SKM-1 (cell line): Measurements from ENCODE around the gene MYH14.

Experiments
- DNase-seq: peaks from one replicate; lab custom pipeline; 2025; ENCODE audit not compliant: unreplicated experiment; lab: John Stamatoyannopoulos, UW

The MYH14 gene

DNA sequence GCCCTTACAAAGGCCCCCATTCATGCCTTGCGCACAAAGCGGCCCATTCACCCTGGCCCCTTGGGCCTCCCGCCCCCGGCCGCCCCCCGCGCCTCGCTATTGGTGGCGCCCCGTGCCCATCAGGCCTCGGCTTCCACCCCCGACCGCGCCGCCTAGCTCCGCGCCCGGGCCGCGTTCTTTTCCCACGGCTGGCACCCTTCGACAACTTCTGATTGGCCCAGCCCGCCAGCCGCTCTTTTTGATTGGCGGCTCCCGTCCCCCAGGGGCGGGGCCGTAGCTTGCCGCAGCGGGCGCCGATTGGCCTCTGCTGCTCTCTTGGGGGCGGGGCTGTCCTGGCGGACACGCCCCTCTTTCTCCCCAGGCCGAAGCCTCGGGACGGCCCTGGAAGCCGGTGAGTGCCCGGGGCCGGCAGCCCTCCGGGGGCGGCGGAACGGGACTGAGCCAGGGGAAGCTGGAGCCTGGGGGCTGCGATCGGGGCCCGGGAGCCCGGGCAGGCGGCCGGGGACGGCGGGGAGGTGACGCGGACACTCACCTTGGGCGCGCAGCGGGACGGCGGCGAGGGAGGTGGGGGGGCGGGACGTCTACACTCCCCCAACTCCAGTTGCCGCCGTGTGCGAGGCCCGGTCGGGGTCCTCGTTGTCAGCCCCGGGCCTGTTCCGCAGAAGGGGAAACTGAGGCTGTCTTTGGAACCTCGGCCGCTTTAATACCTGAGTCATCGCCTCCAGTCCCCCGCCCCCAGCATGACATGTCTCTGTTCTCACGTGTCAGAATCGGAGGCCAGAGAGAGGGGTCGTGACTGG lies at the start of gene MYH14:
Gene MYH14 (plus strand): TSS at position 342 of the 800 bp plus-strand sequence. CDS start 6,744 bp downstream, outside the sequence.
- no peak for DNase-seq

DNA sequence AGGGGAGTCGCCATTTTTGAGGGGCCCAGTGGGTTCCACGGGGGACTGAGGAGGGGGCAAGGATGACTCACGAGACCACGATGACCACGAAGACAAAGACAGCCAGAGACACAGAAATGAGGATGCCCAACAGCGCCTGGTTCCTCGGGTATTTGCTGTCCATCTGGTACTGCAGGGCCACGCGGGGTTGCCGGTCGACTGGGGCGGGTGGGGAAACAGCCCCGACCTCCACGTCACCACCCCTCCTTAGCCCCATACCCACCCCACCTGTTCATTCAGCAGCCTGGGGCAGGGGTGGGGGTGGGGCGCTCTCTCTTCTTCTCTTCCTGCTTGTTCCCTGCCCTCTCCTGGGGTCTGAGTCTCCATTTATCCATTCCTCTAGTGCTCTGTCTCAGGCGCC lies 48.9 kb upstream of the MYH14 start:
- DNase-seq = no peak

DNA sequence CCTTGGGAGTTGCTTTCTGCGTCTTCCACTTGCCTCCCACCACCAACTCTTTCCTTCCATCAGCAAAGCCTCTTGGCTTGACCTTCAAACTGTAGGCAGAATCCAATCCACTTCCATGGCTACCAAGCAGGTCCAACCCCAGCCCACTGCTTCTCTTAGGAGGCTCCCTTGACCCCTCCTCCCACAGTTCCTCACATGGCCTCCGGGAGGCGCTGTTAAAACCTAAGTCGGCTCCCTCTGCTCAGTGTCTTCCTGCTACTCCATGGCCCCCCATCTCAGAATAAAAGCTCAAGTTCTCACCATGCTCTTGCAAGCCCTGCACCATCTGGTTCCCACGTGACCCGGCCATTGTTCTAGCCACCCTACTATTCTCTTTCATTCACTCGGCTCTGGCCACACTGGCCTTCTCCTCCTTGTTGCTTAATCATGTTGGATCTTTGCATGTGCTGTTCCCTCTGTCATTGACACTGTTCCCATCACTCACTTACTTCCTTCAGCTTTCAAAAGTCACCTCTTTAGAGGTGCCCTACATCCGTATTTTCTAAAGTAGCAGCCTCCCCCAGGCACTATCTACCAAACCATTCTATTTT lies 47.8 kb upstream of the MYH14 start:
- DNase-seq = no peak

DNA sequence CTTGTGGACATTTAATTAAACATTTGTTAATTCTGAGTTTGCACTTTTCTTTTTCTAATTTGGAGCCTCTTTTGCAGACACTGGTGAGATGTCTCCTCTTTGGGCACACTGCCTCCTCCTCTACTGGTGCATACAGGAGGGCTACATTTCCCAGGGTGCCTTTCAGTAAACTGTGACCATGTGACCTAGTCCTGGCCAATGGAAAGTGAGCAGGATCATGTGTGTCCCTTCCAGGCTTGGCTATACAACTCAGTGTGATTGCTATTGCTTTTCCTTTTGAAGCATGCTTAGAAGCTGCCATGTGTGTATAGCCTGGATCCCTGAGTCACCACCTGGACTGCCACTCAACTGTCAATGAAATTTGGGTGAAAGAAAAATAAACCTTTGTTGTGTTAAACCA lies 44.8 kb upstream of the MYH14 start:
- DNase-seq = no peak

DNA sequence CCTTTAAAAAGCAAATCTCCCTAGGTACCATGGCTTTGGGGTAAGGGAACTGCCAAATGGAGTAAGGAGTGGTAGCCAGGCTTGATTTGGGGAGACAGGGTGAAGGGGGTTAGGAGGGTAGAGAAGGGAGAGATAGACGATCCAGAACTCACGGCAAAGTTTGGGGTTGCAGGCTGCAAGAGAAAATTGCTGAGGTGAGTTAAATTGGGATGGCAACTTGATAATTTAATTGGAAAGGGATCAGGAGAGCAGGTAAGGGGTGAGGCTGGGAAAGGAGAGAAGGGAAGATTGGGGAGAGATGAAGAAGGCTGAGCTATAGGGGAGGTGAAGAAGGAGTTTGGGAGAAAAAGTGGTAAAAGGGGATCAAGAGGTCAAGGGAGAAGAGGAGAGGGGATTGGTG lies 44.3 kb upstream of the MYH14 start:
- DNase-seq = no peak

DNA sequence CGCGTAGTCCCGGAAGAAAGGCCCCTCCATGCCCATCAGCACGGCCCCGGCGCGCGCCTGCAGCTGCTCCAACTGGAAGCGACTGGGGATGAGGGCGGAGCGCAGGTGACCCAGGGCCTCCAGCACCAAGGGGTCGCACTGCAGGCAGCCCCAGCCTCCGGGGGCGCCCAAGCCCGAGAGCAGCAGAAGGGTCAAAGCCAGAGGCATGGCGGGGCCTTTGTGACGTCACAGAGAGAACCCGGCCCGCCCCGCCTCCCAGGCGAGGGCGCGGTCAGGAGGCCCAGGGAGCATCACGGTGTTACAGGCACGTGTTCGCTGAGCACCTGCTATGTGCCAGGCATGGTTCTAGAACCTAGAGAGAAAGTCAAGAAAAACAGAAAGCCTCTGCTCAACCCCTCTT lies 40.4 kb upstream of the MYH14 start, which contains the start of gene IZUMO2:
Gene IZUMO2 (minus strand): TSS at position 294 of the 400 bp plus-strand sequence. CDS start 87 bp downstream, at position 207.
- DNase-seq = no peak

DNA sequence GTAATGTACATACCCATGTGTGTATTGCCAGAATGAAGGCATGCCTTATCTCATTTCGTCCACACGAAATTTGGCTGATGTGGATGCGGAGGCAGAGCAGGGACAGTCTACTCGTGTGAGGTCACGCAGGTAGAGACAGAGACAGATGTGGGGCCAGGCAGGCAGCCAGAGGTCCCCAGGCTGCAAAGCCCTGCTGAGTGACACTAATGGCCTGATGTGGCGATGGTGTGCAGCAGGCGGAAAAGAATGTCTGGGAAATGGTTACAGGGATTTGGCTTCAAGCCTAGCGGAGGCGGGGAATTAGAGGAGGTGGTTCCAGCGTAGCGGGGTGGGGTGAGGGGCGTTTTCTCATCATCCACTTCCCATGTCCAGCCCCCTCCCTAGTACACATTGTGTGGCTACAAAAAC lies 36.1 kb upstream of the MYH14 start:
- DNase-seq = no peak

DNA sequence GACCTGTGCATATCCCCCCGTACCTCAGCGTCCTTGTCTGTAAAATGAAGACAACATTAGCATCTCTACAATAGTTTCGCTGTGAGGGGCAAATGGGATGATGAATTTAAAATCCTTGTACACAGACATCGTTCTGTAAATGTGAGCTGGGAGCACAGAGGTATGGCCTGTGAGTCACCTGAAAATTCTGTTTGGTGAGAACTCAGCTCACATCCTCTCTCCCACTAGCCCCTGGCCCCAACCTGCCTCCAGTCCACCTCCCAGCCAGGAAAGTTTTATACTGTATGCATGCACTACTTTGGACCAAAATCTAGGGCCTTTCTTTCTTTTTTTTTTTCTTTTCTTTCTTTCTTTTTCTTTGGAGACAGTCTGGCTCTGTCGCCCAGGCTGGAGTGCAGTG lies 31.7 kb upstream of the MYH14 start:
- no peak for DNase-seq

DNA sequence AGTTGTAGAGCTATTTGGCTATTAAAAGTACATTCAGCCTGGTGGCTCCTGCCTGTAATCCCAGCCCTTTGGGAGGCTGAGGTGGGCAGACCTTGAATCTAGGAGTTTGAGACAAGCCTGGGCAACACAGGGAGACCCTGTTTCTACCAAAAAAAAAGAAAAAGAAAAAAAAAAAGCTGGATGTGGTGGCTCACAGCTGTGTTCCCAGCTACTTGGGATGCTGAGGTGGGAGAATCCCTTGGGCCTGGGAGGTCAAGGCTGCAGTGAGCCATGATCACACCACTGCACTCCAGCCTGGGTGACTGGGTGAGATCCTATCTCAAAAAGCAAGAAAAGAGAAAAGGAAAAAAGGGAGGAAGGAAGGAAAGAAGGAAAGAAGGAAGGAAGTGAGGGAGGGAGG lies 30.7 kb upstream of the MYH14 start:
- no peak for DNase-seq

DNA sequence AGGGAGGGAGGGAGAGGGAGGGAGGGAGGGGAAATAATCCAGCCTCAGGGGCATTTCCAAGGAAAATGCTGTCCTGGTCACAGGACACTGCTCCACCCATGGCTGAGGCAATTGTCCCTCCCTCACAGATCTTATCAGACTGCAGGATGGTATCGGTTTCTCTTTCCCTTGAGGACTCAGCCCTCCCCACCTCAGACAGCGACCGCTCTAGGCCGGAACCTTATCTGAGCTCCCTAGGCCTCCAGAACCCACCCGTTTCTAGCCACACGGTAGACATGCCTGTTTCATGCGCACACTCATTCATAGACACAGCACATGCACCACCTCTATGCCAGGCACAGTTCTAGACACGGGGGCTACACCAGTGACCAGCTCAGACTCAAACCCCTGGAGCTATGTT lies 30.3 kb upstream of the MYH14 start:
- no peak for DNase-seq

DNA sequence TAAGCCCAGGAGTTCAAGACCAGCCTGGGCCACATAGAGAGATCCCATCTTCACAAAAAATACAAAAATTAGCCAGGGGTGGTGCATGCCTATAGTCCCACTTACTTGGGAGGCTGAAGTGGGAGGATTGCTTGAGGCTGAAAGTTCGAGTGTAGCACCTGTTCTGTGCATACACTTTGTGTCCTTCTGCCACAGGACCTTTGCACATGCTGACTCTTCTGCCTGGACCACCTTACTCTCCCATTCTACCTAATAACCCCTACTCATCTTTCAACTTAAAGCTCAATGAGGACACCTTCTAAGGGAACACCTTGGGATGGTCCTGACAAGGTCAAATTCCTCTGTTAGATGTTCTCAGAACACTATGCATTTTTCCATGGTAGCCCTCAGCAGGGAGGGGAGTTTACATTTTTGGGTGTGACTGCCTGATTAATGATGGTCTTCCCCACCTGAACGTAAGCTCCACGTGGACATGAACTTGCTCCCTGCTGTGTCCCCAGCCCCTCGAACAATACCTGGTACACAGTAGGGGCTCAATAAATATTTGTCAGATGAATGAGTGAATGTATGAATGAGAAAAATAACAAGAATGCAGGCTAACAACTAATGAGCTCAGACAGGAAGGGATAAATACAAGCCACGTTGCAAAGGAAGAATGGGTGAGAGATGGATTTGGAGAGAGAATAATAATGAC lies 29.2 kb upstream of the MYH14 start:
- DNase-seq = no peak

DNA sequence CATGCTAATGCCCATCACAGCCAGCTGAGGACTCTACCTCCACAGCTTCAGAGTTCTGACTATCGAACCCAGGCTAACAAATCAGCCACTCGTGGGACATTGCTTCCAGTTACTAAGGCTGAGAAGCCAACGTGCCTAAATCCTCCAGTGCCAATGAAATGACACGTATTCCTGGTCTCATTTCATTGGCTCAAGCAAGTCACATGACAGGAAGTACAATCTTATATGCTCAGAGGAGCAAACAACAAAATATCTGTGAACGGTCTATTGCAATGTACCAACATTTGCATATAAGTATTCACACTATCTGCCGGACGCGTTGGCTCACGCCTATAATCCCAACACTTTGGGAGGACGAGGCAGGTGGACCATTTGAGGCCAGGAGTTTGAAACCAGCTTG lies 27.5 kb upstream of the MYH14 start:
- DNase-seq = no peak

DNA sequence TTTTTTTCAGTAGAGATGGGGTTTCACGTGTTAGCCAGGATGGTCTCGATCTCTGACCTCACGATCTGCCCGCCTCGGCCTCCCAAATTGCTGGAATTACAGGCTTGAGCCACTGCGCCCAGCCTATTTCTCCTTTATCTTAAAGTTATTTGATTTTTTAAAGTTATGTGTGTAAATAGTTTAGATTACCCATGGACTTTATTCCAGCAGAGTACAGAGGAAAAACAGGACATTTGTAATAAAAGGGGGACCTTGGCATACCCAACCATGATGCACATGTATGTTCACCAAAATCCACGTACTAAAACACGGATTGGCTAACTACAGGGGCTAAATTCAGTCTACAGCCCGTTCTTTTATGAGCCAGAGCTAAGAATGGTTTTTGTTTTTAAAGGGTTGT lies 26.6 kb upstream of the MYH14 start:
- no peak for DNase-seq

DNA sequence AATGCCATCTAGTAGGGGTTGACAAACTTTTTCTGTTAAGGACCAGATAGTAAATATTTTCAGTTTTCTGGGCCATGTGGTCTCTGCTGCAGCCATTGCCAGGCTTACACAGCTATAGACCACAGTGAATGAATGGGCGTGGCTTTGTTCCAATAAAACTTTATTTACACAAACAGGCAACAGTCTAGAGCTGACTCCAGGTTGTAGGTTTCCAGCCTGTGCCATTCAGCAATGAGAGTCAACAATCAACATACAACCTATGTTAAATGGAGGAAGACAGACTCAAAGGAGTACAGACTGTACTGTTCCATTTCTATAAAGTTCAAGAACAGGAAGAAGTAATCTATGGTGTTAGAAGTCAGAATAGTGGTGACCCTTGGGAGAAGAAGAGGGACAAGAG lies 25.1 kb upstream of the MYH14 start:
- no peak for DNase-seq

DNA sequence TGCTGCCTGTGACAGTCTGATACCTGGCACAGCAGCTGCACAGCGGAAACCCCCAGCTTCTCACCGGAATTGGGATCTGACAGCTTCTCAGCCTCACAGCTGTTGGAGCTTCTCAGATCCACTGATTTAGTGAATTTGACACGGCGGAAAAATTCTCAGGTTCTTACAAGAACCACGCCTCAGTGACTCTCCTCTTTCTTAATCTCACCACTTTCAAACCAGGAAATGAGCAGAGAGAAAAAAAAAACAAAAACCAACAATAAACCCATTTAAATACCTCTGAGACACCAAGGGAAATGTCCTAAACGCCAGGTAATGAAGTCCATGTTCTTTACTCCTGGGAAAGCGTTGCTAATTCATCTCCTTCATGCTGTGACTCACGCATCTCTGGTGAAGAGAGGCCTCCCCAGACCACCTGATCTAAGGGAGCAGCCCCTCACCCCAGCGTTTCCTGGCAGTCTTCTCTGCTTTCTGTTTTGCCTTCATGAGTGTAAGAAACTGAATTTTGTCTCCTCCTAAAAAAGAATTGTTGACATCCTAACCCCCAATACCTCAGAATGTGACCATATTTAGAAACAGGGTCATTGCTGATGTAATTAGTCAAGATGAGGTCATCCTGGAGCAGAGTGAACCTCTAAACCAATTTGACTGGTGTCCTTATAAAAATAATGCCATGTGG lies 24.4 kb upstream of the MYH14 start:
- no peak for DNase-seq

DNA sequence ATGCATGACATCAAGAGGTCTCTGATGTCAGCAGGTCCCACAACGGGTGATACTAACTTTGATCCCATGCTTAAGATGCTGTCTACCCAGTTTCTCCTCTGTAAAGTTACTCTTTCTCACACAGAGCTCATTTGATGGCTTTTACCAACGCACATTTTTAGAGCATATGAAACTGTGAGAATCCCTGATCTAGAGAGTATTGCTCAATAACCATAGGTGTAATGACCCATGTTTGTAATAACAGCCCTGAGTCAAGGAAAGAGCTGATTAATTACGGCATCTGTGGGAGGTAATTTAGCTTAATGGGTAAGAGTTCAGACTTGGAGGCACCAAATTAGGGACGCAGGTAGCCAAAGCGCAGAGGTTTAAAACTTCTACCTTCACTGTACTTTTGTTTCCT lies 22.3 kb upstream of the MYH14 start:
- no peak for DNase-seq

DNA sequence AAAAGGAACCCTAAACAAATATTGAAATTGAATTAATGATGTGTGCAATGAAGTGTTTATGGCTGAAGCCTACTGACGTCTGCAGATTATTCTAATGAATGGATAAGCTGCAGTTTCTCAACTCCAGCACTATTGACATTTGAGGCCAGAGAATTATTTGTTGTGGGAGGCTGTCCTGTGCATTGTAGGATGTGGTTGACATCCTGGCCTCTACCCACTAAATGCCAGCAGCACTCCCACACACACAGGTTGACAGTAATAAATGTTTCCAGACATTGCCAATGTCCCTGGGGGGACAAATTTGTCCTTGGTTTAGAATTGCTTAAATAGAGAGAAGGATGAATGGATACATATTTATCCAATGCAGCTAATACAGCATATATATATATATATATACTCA lies 19.2 kb upstream of the MYH14 start:
- DNase-seq = no peak

DNA sequence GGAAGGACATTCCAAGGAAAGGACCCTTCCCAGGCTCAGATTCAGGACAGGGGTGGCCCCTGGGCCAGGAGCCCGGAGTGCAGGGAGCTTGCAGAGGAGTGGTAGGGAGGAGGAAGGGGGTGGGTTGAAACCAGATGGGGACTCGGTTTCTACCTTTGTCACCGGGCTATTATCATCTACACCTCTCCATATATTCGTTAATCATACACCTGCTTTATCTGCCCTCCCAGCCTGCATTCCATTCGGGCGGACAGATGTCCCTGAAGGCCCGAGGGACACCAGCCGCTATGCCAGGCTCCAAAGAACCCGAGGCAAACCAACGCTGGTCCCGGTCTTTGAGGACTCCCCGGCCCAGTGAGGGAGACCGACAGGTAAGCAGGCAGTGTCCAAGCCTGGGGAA lies 15.5 kb upstream of the MYH14 start:
- DNase-seq = no peak

DNA sequence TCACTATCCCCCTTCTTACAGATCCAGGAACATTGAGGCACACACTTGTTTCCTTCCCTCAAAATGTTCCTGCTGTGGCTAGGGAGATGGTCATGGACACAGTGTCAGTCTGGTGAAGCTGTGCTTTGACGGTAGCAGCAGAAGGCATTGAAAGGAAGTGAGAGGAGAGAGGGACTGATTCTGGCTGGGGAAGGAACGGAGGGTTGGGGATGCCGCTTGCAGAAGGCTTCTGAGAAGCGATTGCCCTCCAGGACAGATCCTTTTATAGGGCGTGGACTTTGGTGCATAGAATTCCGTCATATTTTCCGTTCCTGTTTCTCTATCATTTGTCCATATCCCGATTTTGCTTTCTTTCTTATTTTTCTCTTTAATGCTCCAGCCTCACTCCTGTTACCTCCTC lies 14.1 kb upstream of the MYH14 start:
- no peak for DNase-seq

DNA sequence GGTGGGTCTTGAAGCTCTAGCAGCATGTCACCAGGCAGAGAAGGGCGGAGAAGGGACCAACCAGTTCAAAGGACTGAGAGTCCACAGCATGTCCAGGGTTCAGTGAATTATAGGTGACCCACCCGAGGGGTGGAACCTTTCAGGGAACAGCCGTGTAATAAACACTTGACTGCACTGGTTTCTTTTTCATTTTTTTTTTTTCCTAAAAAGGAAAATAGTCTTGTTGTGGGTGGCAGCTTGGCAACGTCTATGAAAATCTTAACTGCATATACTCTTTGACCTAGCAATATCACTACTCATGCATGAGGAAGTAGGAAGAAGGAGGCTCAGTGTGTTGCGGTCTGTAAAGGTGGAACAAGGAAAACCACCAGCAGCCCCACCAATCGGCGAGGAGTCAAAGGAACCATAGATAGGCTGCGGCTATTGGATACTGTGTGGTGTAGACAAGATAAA lies 13.0 kb upstream of the MYH14 start:
- no peak for DNase-seq

DNA sequence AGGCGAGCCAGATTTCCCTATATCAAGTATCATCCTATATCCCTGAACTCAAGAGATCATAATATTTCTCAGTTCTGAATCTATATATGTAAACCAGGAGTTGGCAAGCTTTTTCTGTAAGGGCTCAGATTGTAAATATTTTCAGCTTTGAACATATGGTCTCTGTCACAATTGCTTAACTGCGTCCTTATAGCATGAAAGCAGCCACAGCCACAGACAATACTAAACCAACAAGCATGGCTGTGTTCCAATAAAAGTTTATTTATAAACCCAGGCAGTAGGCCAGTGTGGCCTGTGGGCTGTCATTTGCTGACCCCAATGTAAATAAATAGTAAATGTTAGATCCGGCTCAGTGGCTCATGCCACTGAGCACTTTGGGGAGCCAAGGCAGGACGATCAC lies 12.2 kb upstream of the MYH14 start:
- DNase-seq = no peak
